ENCODE measurements around the gene PAPPA.

DNA sequence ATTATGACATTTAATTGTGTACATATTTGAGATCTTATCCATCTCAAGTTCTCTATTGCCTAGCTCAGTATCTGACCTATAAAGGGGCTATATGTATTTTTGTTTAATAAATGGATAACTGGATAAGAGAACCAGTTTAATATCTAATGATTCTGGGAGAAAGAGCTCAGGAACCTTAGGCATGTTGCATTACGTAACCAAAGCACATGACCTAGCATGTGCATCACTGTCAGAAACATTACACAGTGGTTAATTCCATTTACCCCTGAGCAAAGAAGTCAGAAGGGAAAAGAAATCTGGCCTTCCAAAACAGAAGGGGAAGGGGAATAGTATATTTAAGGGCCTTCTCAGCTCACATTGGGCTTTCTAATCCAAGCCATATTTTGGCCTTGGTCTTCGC, 12.3 kb downstream of the PAPPA start:
- TF ChIP-seq, protein P1, sequence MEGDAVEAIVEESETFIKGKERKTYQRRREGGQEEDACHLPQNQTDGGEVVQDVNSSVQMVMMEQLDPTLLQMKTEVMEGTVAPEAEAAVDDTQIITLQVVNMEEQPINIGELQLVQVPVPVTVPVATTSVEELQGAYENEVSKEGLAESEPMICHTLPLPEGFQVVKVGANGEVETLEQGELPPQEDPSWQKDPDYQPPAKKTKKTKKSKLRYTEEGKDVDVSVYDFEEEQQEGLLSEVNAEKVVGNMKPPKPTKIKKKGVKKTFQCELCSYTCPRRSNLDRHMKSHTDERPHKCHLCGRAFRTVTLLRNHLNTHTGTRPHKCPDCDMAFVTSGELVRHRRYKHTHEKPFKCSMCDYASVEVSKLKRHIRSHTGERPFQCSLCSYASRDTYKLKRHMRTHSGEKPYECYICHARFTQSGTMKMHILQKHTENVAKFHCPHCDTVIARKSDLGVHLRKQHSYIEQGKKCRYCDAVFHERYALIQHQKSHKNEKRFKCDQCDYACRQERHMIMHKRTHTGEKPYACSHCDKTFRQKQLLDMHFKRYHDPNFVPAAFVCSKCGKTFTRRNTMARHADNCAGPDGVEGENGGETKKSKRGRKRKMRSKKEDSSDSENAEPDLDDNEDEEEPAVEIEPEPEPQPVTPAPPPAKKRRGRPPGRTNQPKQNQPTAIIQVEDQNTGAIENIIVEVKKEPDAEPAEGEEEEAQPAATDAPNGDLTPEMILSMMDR (IDR thresholded peaks at IDR 0.05): no peak
- TF ChIP-seq EZH2 (IDR thresholded peaks at IDR 0.05): no peak

All from neural progenitor cell (in vitro differentiated cells).